NB4 (cell line): Measurements from ENCODE around the gene NNAT.

Source experiments
- MYC ChIP-seq: IDR thresholded peaks from 2 replicates; pipeline ENCODE4 v1.6.1; 2011; ENCODE audit warnings: low read depth, low read length
- POLR2A ChIP-seq: IDR thresholded peaks from 2 replicates; pipeline ENCODE4 v1.6.1; 2011; ENCODE audit warnings: mild to moderate bottlenecking; ENCODE audit not compliant: insufficient read length; ENCODE audit errors: extremely low read depth
- TF ChIP-seq, protein P1 (sequence below): IDR thresholded peaks from one replicate; pipeline ENCODE4 v1.5.1; 2012; ENCODE audit warnings: low read depth, low read length
- TF ChIP-seq, protein P2 (sequence below): IDR thresholded peaks from 2 replicates; pipeline ENCODE4 v1.6.1; 2011; ENCODE audit warnings: low read depth, low read length

DNA sequence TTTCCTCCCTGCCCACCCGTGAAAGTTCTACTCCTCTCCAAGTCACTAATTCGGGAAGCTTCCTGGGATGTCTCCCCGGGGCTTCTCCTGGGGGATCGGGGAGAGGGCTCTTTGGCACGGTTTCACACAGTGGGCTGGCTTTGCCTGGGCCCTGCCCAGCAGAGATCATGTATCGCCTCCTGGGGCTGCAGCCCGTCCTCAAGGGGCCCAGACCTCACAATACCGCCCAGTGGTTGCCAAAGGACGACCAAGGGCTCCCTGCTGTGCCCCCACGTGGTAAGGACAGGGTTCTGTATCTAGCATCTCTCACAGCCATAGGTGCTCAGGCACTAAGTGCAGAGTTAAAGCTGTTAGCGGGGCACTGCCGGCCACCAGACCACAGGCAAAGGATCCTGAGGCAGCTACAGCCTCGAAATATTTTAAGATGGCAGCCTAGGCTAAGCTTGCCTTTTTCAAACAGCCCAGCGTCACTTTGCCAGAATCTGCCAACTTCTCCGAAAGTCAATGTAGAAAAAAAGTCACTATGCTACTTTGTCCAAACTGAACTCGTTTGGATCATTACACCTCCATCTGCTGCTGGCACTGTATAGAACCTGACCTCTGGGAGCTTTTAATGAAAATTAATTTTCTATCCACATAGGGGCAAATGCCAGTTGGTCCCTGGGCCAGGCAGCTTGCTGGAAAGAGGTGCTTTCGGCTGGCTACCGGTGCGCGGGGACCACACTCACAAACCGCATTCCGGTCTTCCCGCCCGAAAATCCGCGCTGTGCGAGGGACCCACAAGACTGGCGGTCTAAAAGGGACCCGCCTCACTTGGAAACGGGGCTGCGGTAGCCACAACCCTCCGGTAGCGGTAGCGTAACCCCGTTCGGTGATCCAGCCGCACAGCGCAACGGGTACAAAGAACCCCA is 1.3 kb upstream of the NNAT start:
- TF ChIP-seq, protein P1, sequence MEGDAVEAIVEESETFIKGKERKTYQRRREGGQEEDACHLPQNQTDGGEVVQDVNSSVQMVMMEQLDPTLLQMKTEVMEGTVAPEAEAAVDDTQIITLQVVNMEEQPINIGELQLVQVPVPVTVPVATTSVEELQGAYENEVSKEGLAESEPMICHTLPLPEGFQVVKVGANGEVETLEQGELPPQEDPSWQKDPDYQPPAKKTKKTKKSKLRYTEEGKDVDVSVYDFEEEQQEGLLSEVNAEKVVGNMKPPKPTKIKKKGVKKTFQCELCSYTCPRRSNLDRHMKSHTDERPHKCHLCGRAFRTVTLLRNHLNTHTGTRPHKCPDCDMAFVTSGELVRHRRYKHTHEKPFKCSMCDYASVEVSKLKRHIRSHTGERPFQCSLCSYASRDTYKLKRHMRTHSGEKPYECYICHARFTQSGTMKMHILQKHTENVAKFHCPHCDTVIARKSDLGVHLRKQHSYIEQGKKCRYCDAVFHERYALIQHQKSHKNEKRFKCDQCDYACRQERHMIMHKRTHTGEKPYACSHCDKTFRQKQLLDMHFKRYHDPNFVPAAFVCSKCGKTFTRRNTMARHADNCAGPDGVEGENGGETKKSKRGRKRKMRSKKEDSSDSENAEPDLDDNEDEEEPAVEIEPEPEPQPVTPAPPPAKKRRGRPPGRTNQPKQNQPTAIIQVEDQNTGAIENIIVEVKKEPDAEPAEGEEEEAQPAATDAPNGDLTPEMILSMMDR: peak; percentile 16
- TF ChIP-seq POLR2A: no peak
- 0 out of 2 replicates have a peak, but pooled peaks have one; percentile 34 for TF ChIP-seq MYC
- TF ChIP-seq, protein P2, sequence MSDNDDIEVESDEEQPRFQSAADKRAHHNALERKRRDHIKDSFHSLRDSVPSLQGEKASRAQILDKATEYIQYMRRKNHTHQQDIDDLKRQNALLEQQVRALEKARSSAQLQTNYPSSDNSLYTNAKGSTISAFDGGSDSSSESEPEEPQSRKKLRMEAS: peak; percentile 87
